HL-60 (cell line): ENCODE measurements around the gene ESPNL.

Experiments
- CTCF ChIP-seq: IDR thresholded peaks from one replicate; pipeline ENCODE4 v1.5.1; 2011; ENCODE audit warnings: low read length, control low read depth, inconsistent platforms; ENCODE audit not compliant: insufficient read depth
- GABPA ChIP-seq: IDR thresholded peaks from 2 replicates; pipeline ENCODE4 v1.6.1; 2012; ENCODE audit warnings: low read depth
- POLR2AphosphoS5 ChIP-seq: IDR thresholded peaks from 2 replicates; pipeline ENCODE4 v1.6.1; 2012; ENCODE audit warnings: low read depth

GRCh38 chr2:238092486-238093035 lies 7.6 kb upstream of the ESPNL start:
- TF ChIP-seq CTCF, result no peak
- TF ChIP-seq POLR2AphosphoS5, result no peak; the same call in 1 of the 2 replicates
- no peak for TF ChIP-seq GABPA
